NB4 (cell line): ENCODE measurements around the gene WFIKKN1.

Experiments used
- MAX ChIP-seq: IDR thresholded peaks from 2 replicates; pipeline ENCODE4 v1.6.1; 2011; ENCODE audit warnings: low read depth, low read length
- POLR2A ChIP-seq: IDR thresholded peaks from 2 replicates; pipeline ENCODE4 v1.6.1; 2011; ENCODE audit warnings: mild to moderate bottlenecking; ENCODE audit not compliant: insufficient read length; ENCODE audit errors: extremely low read depth
- TF ChIP-seq, protein P1 (sequence below): IDR thresholded peaks from one replicate; pipeline ENCODE4 v1.5.1; 2012; ENCODE audit warnings: low read depth, low read length

DNA sequence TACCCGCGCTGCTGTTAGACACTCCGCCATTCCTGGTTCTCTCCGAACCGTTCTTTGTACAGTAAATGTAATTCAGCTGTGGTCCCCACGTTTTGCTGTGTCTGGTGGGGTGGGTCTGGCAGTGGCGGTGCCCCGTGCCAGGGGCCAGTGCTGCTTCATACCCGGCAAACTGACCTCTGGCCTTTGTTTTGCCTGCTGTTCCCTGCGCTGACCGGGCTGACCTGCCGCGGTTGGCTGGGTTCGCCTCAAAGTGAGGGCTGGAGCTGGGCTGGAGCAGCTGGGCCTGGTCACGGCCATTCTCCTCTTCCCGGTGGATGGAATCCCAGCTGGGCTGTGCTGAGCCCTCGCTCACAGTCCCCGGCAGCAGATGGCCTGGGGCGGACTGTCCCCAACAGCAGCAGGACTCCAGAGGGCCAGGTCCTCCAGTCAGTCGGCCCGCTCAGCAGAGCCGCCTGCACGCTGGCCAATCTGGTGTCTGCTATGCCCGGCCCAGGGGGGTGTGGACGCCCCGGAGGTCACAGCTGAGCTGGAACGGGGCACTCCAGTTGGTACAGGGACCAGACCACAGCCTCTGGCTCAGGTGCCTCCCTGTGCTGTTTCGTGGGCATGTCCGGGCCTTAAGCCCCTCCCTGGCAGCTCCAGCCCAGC lies 1.5 kb upstream of the WFIKKN1 start:
- TF ChIP-seq, protein P1, sequence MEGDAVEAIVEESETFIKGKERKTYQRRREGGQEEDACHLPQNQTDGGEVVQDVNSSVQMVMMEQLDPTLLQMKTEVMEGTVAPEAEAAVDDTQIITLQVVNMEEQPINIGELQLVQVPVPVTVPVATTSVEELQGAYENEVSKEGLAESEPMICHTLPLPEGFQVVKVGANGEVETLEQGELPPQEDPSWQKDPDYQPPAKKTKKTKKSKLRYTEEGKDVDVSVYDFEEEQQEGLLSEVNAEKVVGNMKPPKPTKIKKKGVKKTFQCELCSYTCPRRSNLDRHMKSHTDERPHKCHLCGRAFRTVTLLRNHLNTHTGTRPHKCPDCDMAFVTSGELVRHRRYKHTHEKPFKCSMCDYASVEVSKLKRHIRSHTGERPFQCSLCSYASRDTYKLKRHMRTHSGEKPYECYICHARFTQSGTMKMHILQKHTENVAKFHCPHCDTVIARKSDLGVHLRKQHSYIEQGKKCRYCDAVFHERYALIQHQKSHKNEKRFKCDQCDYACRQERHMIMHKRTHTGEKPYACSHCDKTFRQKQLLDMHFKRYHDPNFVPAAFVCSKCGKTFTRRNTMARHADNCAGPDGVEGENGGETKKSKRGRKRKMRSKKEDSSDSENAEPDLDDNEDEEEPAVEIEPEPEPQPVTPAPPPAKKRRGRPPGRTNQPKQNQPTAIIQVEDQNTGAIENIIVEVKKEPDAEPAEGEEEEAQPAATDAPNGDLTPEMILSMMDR = no peak
- TF ChIP-seq MAX = no peak
- no peak for TF ChIP-seq POLR2A
